ENCODE measurements around the gene MAT2A. TPM values are rescaled to one million over a fixed set of nuclear protein-coding genes. Genes with fewer than 3 reads are reported as not detected.

The MAT2A gene
- total RNA-seq, 1 donor from 2014 or later = 147 TPM

GRCh38 chr2:85577063-85577385, 38.1 kb downstream of the MAT2A start:
- DNase-seq (ENCODE audit: low read depth) = no peak
- H3K4me3 ChIP-seq (ENCODE audit: low read depth, low read length) = no peak overlapping the region
- no peaks in the 10 kb centered on the region for H3K36me3 ChIP-seq (ENCODE audit: control insufficient read depth, insufficient read depth, low read length)
- no peak for TF ChIP-seq CTCF (IDR thresholded peaks at IDR 0.05; ENCODE audit: insufficient read depth, low read length, poor library complexity, severe bottlenecking)
- no peaks in the 10 kb centered on the region for H3K27me3 ChIP-seq (ENCODE audit: control insufficient read depth, insufficient read depth, low read length)

- peak; percentile 16 for DNase-seq (ENCODE audit: low read depth)
- TF ChIP-seq CTCF (IDR thresholded peaks at IDR 0.05; ENCODE audit: insufficient read depth, low read length, poor library complexity, severe bottlenecking) = no peak
- H3K36me3 ChIP-seq (ENCODE audit: control insufficient read depth, insufficient read depth, low read length) = no peaks in the 10 kb centered on the region
- H3K4me3 ChIP-seq (ENCODE audit: low read depth, low read length) = peak within 1 kb of the TSS; percentile 51
- no peaks in the 10 kb centered on the region for H3K27me3 ChIP-seq (ENCODE audit: control insufficient read depth, insufficient read depth, low read length)
Measured at GRCh38 chr2:85577386-85578242, 38.6 kb downstream of the MAT2A start, which contains the start of gene VAMP8. Gene VAMP8, plus strand, starts transcription at chr2:85577586. Its CDS starts 61 bp downstream, at chr2:85577647.

- Histone ChIP-seq H3K36me3 (ENCODE audit: control insufficient read depth, insufficient read depth, low read length) (no peaks in the 10 kb centered on the region), H3K4me3 (ENCODE audit: low read depth, low read length) (peak overlapping the region; percentile 51), H3K27me3 (ENCODE audit: control insufficient read depth, insufficient read depth, low read length) (no peaks in the 10 kb centered on the region)
- no peak for TF ChIP-seq CTCF (IDR thresholded peaks at IDR 0.05; ENCODE audit: insufficient read depth, low read length, poor library complexity, severe bottlenecking)
- no peak for DNase-seq (ENCODE audit: low read depth)
Measured at GRCh38 chr2:85578243-85579180, 39.5 kb downstream of the MAT2A start.

- TF ChIP-seq CTCF (IDR thresholded peaks at IDR 0.05; ENCODE audit: insufficient read depth, low read length, poor library complexity, severe bottlenecking) = no peak
- H3K36me3 ChIP-seq (ENCODE audit: control insufficient read depth, insufficient read depth, low read length) = no peaks in the 10 kb centered on the region
- H3K4me3 ChIP-seq (ENCODE audit: low read depth, low read length) = no peak overlapping the region
- no peaks in the 10 kb centered on the region for H3K27me3 ChIP-seq (ENCODE audit: control insufficient read depth, insufficient read depth, low read length)
- DNase-seq (ENCODE audit: low read depth) = no peak
Measured at GRCh38 chr2:85579266-85579935, 40.4 kb downstream of the MAT2A start.

- no peaks in the 10 kb centered on the region for H3K27me3 ChIP-seq (ENCODE audit: control insufficient read depth, insufficient read depth, low read length)
- DNase-seq (ENCODE audit: low read depth) = no peak
- H3K4me3 ChIP-seq (ENCODE audit: low read depth, low read length) = no peak overlapping the region
- no peaks in the 10 kb centered on the region for H3K36me3 ChIP-seq (ENCODE audit: control insufficient read depth, insufficient read depth, low read length)
- TF ChIP-seq CTCF (IDR thresholded peaks at IDR 0.05; ENCODE audit: insufficient read depth, low read length, poor library complexity, severe bottlenecking) = no peak
Measured at GRCh38 chr2:85580206-85580605, 41.2 kb downstream of the MAT2A start.

Data from kidney epithelial cell (primary cell).